GM12878 (cell line): ENCODE data around the gene SENP3. TPM values are rescaled to one million over a fixed set of nuclear protein-coding genes. Genes with fewer than 3 reads are reported as not detected.

Source experiments
- CEBPB ChIP-seq, 2 experiments: fragments of 150-350 bp in 1 of 2; IDR thresholded peaks; 2 replicates each; pipeline ENCODE4 v1.6.1; 2012 to 2014; ENCODE audit warnings: low read depth in 2 of 2, low read length in 2 of 2, borderline replicate concordance in 1 of 2, inconsistent platforms in 1 of 2
- CEBPZ ChIP-seq: fragments of 150-350 bp; IDR thresholded peaks from 2 replicates; pipeline ENCODE4 v1.6.1; 2016; ENCODE audit warnings: low read depth, low read length
- CUX1 ChIP-seq: IDR thresholded peaks from 2 replicates; pipeline ENCODE4 v1.6.1; 2012; ENCODE audit warnings: improper control_type of control experiment, low read depth, low read length; ENCODE audit not compliant: insufficient replicate concordance
- ELK1 ChIP-seq: IDR thresholded peaks from 2 replicates; pipeline ENCODE4 v1.6.1; 2012; ENCODE audit warnings: low read depth, low read length, improper control_type of control experiment
- FOXK2 ChIP-seq: fragments of 450-650 bp; IDR thresholded peaks from 2 replicates; pipeline ENCODE4 v1.6.1; 2017; ENCODE audit warnings: mild to moderate bottlenecking, moderate library complexity
- HDAC2 ChIP-seq: fragments of 200-600 bp; sonication (generic); IDR thresholded peaks from 2 replicates; pipeline ENCODE4 v1.6.1; 2017
- JUND ChIP-seq: IDR thresholded peaks from 2 replicates; pipeline ENCODE4 v1.6.1; 2012; ENCODE audit warnings: low read depth, mild to moderate bottlenecking, low read length, improper control_type of control experiment, moderate library complexity
- KAT2A ChIP-seq: conservative IDR thresholded peaks from 2 replicates; pipeline ENCODE4 v1.6.1; 2011; ENCODE audit warnings: low read depth, low read length; ENCODE audit not compliant: control insufficient read depth
- KLF5 ChIP-seq: fragments of 450-650 bp; IDR thresholded peaks from 2 replicates; pipeline ENCODE4 v1.6.1; 2014; ENCODE audit warnings: mild to moderate bottlenecking; ENCODE audit not compliant: partially characterized antibody
- MXI1 ChIP-seq: fragments of 150-350 bp; IDR thresholded peaks from 2 replicates; pipeline ENCODE4 v1.6.1; 2011; ENCODE audit warnings: low read depth, mild to moderate bottlenecking, inconsistent platforms, low read length, improper control_type of control experiment
- MYB ChIP-seq: fragments of 150-350 bp; IDR thresholded peaks from 2 replicates; pipeline ENCODE4 v1.6.1; 2014; ENCODE audit warnings: mild to moderate bottlenecking, low read depth, low read length, borderline replicate concordance
- NFYB ChIP-seq: IDR thresholded peaks from 2 replicates; pipeline ENCODE4 v1.6.1; 2011; ENCODE audit warnings: low read depth, mild to moderate bottlenecking, low read length, improper control_type of control experiment, moderate library complexity; ENCODE audit not compliant: insufficient read depth
- NR2C1 ChIP-seq: fragments of 450-650 bp; IDR thresholded peaks from 2 replicates; pipeline ENCODE4 v1.6.1; 2017; ENCODE audit warnings: antibody characterized with exemption, mild to moderate bottlenecking, moderate library complexity
- POU2F2 ChIP-seq: IDR thresholded peaks from 3 replicates; pipeline ENCODE4 v1.6.1; 2011; ENCODE audit warnings: low read depth, mild to moderate bottlenecking, low read length, borderline replicate concordance
- RAD21 ChIP-seq: IDR thresholded peaks from 2 replicates; pipeline ENCODE4 v1.6.1; 2011; ENCODE audit warnings: mild to moderate bottlenecking, low read depth, low read length, moderate library complexity; ENCODE audit not compliant: insufficient read depth
- SKIL ChIP-seq: fragments of 450-650 bp; IDR thresholded peaks from 2 replicates; pipeline ENCODE4 v1.6.1; 2017; ENCODE audit warnings: mild to moderate bottlenecking, low read depth, inconsistent platforms; ENCODE audit not compliant: poor library complexity, severe bottlenecking
- SMAD5 ChIP-seq: IDR thresholded peaks from 2 replicates; pipeline ENCODE4 v1.6.1; 2016; ENCODE audit warnings: antibody characterized with exemption, low read depth
- SMC3 ChIP-seq: IDR thresholded peaks from 2 replicates; pipeline ENCODE4 v1.6.1; 2011; ENCODE audit warnings: low read length, improper control_type of control experiment, borderline replicate concordance
- polyA plus RNA-seq, 11 experiments: library from polyadenylated mRNA; depleted of rRNA in 4 of 11; unstranded in 6 of 11; stranded (reverse) in 5 of 11; fragments of >200 nt; fragmentation: Nextera tagmentation in 4 of 11; fragmentation: Illumina TruSeq in 1 of 11; extraction: Ambion mirVana in 4 of 11; extraction: Trizol in 1 of 11; gene quantifications; 1 replicate in 1 of 11; 2 replicates in 10 of 11; pipeline versions ENCODE4 v1.2.1 to v1.2.3, GENCODE V29; 2011 to 2016; ENCODE audit warnings: inconsistent platforms in 2 of 11, missing spikeins in 2 of 11, low read depth in 1 of 11
- total RNA-seq, 4 experiments: library from RNA; depleted of rRNA in 3 of 4; stranded (reverse); fragments of >200 nt in 3 of 4; fragmentation: Illumina TruSeq in 1 of 4; extraction: Trizol in 1 of 4; gene quantifications; 2 replicates each; pipeline versions ENCODE4 v1.2.1 to v1.2.3, GENCODE V29; 2013 to 2021

The SENP3 gene
- total and polyA plus RNA-seq, 10 of the 15 experiments (the other 5 are each of a cell fraction or from before 2014, with no cell fraction given): 1.8 to 113 (median 72.3) TPM

- no peak for TF ChIP-seq CEBPB (IDR thresholded peaks at IDR 0.05; ENCODE audit: borderline replicate concordance in 1 of 2, low read depth in 2 of 2, low read length in 2 of 2)
- TF ChIP-seq KAT2A: no peak
- TF ChIP-seq MYB: no peak
- TF ChIP-seq MXI1: no peak; the same call in 1 of the 2 replicates
- TF ChIP-seq RAD21: no peak
- TF ChIP-seq SMC3: no peak
- TF ChIP-seq NFYB: no peak
- TF ChIP-seq POU2F2: no peak
- TF ChIP-seq JUND: no peak
- no peak for TF ChIP-seq CEBPZ
- TF ChIP-seq NR2C1: no peak
- no peak for TF ChIP-seq FOXK2
- no peak for TF ChIP-seq SMAD5
- TF ChIP-seq SKIL: no peak
- no peak for TF ChIP-seq ELK1
- no peak for TF ChIP-seq KLF5
- no peak for TF ChIP-seq CUX1
- no peak for TF ChIP-seq HDAC2
Observed at GRCh38 chr17:7579834-7580603, 18.3 kb downstream of the SENP3 start (continued).
